Osteocyte (in vitro differentiated cells): Measurements from ENCODE around the gene IRX4. TPM values are rescaled to one million over a fixed set of nuclear protein-coding genes. Genes with fewer than 3 reads are reported as not detected.

Experiments
- DNase-seq: peaks from one replicate; pipeline ENCODE4 v3.0.0; 2021; ENCODE audit warnings: mixed read lengths; ENCODE audit not compliant: unreplicated experiment; ENCODE audit errors: extremely low spot score
- H3K27ac Mint-ChIP-seq: one replicate; pipeline ENCODE4 v1.8.0; 2021; ENCODE audit warnings: mild to moderate bottlenecking, mixed read lengths; ENCODE audit not compliant: unreplicated experiment
- H3K27me3 Mint-ChIP-seq: one replicate; pipeline ENCODE4 v1.8.0; 2021; ENCODE audit warnings: mixed read lengths; ENCODE audit not compliant: unreplicated experiment
- H3K36me3 Mint-ChIP-seq: one replicate; pipeline ENCODE4 v1.8.0; 2021; ENCODE audit warnings: mixed read lengths; ENCODE audit not compliant: unreplicated experiment
- H3K4me1 Mint-ChIP-seq: one replicate; pipeline ENCODE4 v1.8.0; 2021; ENCODE audit warnings: mixed read lengths; ENCODE audit not compliant: unreplicated experiment
- H3K4me3 Mint-ChIP-seq: one replicate; pipeline ENCODE4 v1.8.0; 2021; ENCODE audit warnings: mild to moderate bottlenecking, moderate library complexity, mixed read lengths; ENCODE audit not compliant: unreplicated experiment
- H3K9me3 Mint-ChIP-seq: one replicate; pipeline ENCODE4 v1.8.0; 2021; ENCODE audit warnings: mixed read lengths; ENCODE audit not compliant: unreplicated experiment
- total RNA-seq: library from RNA; stranded (reverse); gene quantifications from 2 replicates; pipeline ENCODE4 v1.2.1, GENCODE V29; 2021
- TF ChIP-seq, protein P1 (sequence below): fragments of 200-600 bp; sonication (generic); IDR thresholded peaks from 2 replicates; pipeline ENCODE4 v1.5.0; 2021; ENCODE audit warnings: antibody characterized with exemption, mild to moderate bottlenecking, moderate library complexity

IRX4 gene
- total RNA-seq, 1 donor from 2014 or later, result not detected

DNA sequence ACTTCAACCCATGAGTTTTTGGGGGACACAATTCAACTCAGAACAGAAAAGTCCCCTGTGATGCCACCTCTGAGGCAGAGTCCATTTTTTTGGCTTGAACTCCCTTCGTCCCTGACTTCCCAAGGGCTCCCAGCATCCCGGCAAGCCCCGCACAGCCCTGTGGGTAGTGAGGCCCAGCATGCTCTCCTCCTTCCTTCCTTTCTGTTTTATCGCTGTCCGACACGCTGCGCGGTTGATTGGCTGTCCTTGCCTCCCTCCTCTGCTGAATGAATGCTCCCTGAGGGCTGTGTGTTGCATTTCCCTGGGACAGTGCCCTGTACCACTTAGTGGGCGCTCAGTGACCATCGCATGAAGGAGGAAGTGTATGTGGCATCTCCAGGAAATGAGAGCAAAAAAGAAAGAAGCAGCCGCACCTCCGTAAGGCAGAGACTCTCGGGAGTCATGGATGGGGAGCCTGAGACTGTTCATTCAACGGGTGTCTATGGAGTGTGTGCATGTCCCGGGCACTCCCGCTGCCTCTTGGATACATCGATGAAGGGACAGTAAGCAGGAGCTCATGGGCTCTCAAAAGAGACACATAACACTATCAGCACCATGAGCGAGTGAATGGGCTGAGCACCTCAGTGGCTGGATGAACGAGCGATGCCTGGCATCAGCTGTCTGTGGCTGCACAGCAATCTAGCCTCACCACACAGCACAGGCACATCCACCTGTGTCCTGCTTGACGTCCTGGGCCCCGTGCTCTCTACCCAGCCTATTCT is 10.1 kb upstream of the IRX4 start:
- DNase-seq, result no peak
- Mint-ChIP-seq H3K9me3 (no peaks in the 10 kb centered on the region), H3K27ac (no peak overlapping the region), H3K36me3 (no peaks in the 10 kb centered on the region), H3K4me1 (no peaks in the 10 kb centered on the region), H3K4me3 (no peak overlapping the region), H3K27me3 (peaks cover 39% of the 10 kb centered on the region)
- TF ChIP-seq, protein P1, sequence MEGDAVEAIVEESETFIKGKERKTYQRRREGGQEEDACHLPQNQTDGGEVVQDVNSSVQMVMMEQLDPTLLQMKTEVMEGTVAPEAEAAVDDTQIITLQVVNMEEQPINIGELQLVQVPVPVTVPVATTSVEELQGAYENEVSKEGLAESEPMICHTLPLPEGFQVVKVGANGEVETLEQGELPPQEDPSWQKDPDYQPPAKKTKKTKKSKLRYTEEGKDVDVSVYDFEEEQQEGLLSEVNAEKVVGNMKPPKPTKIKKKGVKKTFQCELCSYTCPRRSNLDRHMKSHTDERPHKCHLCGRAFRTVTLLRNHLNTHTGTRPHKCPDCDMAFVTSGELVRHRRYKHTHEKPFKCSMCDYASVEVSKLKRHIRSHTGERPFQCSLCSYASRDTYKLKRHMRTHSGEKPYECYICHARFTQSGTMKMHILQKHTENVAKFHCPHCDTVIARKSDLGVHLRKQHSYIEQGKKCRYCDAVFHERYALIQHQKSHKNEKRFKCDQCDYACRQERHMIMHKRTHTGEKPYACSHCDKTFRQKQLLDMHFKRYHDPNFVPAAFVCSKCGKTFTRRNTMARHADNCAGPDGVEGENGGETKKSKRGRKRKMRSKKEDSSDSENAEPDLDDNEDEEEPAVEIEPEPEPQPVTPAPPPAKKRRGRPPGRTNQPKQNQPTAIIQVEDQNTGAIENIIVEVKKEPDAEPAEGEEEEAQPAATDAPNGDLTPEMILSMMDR, result no peak

DNA sequence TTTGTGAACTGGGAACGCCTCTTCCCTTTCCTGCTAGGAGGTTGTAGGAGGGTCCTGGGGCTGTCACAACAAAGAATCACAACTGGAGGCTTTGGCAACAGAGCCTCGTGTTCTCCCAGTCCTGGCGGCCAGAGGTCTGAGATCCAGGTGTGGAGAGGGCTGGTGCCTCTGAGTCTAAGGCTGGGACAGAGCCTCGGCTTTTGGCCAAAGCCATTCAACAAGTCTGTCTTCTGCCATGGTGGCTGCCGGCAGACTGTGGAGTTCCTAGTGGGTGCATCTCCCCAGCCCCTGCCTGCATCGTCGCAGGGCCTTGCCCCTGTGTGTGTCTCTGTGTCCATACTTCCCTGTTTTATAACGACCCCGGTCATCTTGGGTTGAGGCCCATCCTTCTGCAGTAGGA is 9.5 kb upstream of the IRX4 start:
- no peak overlapping the region for H3K4me3 Mint-ChIP-seq
- no peaks in the 10 kb centered on the region for H3K36me3 Mint-ChIP-seq
- DNase-seq, result no peak
- H3K9me3 Mint-ChIP-seq, result no peaks in the 10 kb centered on the region
- H3K4me1 Mint-ChIP-seq, result no peaks in the 10 kb centered on the region
- H3K27me3 Mint-ChIP-seq, result peaks cover 39% of the 10 kb centered on the region
- TF ChIP-seq, protein P1, result no peak
- H3K27ac Mint-ChIP-seq, result no peak overlapping the region

DNA sequence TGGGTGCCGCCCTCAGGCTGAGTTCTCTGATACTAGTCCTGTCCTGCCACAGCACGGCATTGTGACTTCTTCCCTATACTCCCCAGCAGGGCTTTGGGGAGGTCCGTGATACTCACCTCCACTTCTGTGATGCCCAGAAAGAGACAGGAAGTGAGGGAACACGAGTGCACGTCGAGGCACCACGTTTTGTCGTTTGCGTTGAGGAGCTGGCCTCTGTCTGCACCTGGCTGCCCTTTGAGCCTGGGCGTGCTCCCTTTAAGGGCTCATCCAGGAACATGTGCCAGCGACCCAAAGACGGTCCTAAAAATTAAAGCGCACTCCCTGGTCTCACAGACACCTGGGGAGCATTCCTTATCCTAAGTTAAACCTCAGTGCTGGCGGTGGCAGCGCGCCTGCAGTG is 8.7 kb upstream of the IRX4 start:
- DNase-seq, result no peak
- no peaks in the 10 kb centered on the region for H3K9me3 Mint-ChIP-seq
- H3K4me3 Mint-ChIP-seq, result no peak overlapping the region
- H3K4me1 Mint-ChIP-seq, result no peaks in the 10 kb centered on the region
- no peaks in the 10 kb centered on the region for H3K36me3 Mint-ChIP-seq
- TF ChIP-seq, protein P1, result no peak
- H3K27me3 Mint-ChIP-seq, result peaks cover 34% of the 10 kb centered on the region
- no peak overlapping the region for H3K27ac Mint-ChIP-seq

DNA sequence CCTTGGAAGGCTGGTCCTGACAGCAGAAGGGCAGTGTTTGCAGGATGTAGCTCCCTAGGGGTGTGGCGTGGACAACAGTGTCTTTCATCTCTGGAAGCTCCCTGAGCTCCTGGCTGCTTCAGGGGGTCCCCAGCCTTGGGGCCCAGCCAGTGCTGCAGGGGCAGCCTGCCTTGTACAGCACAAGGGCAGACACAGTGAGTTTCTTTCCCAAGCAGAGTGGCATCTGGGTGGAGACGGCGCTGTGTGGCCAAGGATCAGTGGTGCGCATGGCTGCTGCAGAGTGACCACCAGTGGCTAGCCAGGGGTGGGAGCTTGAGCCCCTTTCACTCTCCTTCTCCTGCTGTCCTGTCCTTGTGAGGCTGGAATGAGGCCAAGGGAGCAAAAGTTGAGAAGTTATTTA is 7.6 kb upstream of the IRX4 start:
- Mint-ChIP-seq H3K27ac (no peak overlapping the region), H3K4me1 (no peaks in the 10 kb centered on the region), H3K9me3 (no peaks in the 10 kb centered on the region), H3K27me3 (peaks cover 39% of the 10 kb centered on the region), H3K4me3 (no peak overlapping the region), H3K36me3 (no peaks in the 10 kb centered on the region)
- TF ChIP-seq, protein P1, result no peak
- no peak for DNase-seq

DNA sequence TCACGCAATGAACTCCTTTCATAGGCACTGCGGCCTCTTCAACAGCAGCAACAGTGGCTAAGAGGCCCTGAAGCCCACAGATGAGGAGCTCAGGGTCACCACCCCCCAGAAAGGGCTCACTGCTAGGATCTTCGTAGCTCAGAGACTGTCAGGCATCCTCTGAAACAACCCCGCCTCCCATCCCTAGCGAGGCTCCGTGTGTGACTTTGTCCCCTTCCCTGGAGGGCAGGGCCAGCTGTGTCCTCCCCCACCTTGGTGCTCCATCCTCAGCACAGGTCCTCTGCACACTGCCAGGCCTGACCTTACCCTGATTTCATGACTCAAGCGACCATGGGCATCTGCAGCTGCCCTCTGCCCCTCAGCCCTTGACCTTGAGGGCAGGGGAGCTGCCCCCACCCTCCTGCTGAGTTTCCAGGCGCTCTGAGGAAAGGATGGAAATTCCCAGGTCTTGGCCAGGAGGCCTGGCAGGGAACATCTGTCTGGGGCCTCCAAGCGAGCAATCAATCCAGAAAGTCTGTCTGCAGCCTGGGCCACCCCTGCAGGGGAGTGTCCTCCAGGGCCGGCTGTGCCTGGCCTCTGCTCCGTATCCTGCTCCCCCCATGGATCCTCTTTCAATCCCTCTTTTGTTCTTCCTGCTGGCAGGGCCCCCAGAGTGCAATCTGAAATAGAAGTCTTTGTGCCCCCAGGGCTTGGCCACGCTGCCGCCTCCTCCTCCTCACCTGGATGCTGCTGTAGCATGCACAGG is 6.8 kb upstream of the IRX4 start:
- H3K9me3 Mint-ChIP-seq, result no peaks in the 10 kb centered on the region
- no peak overlapping the region for H3K4me3 Mint-ChIP-seq
- peaks cover 43% of the 10 kb centered on the region for H3K27me3 Mint-ChIP-seq
- no peak for DNase-seq
- H3K27ac Mint-ChIP-seq, result no peak overlapping the region
- H3K4me1 Mint-ChIP-seq, result no peaks in the 10 kb centered on the region
- no peaks in the 10 kb centered on the region for H3K36me3 Mint-ChIP-seq
- TF ChIP-seq, protein P1, result no peak
